ENCODE data around the gene TMEM238L.

Gene TMEM238L

DNA sequence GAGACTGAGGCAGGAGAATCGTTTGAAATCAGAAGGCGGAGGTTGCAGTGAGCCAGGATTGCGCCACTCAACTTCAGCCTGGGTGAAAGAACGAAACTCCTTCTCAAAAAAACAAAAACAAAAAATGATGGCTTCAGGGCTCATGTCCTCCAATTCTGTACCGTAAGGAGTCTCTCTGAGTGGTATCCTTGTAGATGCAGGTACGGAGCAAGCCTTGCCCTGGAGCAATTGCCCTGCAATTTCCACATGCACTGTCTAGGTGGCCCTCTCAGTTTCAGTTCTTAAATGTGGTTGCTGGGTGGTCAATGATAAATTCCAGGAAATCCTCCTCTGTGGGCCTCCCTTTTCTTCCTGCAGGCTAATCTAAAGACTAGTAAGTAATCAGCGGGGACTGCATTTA, 10.6 kb downstream of the TMEM238L start:
- TF ChIP-seq, protein P1, sequence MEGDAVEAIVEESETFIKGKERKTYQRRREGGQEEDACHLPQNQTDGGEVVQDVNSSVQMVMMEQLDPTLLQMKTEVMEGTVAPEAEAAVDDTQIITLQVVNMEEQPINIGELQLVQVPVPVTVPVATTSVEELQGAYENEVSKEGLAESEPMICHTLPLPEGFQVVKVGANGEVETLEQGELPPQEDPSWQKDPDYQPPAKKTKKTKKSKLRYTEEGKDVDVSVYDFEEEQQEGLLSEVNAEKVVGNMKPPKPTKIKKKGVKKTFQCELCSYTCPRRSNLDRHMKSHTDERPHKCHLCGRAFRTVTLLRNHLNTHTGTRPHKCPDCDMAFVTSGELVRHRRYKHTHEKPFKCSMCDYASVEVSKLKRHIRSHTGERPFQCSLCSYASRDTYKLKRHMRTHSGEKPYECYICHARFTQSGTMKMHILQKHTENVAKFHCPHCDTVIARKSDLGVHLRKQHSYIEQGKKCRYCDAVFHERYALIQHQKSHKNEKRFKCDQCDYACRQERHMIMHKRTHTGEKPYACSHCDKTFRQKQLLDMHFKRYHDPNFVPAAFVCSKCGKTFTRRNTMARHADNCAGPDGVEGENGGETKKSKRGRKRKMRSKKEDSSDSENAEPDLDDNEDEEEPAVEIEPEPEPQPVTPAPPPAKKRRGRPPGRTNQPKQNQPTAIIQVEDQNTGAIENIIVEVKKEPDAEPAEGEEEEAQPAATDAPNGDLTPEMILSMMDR (IDR thresholded peaks at IDR 0.05): no peak

DNA sequence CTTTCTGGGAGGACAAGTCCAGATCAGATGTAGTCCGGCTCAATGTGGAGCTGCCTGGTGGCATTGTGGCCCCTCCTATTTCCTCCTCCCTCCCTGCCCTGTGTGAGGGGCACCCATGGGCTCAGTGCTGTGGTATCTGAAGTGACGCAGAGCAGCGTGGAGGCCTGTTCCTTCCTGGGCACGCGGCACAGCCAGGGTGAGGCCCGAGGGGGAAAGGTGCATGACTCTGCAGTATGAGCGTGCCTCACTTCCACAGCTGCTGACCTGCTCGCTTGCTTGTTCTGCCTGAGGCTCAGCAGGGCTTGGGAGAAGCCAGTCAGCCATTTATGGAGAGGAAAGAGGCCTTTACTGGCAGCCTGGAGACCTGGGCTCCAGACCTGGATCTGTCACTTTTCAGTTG, 11.7 kb downstream of the TMEM238L start:
- TF ChIP-seq, protein P1 (IDR thresholded peaks at IDR 0.05): no peak

DNA sequence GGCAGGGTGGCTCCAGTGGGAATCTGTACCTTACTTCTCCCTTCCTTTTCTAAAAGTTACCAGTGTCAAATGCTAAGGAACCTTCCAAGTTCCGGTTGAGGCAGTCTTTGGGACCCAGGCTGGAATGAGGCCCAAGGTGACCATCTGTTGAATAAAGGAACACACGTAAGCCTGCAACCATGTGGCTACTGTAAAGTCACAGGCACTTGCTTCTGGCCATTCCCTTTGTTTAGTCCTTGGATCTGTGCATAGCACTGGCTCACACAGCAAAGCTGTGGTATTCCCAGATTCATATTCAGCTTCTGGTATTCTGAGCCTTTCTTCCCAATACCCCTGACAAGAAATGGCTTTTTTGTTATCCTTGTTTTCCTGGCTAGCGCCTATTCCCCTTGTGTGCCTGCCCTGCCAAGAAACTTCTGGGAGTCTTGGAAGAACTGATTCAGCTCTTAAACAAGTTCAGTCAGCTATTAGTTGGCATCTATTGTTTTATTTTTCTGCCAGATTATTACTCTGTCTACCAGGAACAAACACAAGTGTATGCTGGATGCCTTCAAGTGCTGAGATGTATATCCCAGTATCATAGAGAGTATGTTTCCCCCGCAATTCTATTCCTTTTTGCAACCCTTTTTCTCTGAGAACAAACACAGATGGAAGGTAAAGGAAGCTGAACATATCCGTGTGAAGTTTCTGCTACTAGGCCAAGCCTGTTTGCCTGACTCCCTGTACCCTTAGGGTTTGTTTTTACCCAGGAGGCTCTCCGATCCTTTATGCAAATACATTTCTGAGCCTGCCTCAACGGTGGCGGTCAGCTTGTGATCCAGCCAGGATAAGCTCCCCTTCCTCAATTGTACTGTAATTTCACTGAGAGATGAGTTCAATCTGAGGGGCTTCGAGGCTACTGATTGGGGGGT, 13.2 kb downstream of the TMEM238L start:
- TF ChIP-seq, protein P1 (IDR thresholded peaks at IDR 0.05): no peak

DNA sequence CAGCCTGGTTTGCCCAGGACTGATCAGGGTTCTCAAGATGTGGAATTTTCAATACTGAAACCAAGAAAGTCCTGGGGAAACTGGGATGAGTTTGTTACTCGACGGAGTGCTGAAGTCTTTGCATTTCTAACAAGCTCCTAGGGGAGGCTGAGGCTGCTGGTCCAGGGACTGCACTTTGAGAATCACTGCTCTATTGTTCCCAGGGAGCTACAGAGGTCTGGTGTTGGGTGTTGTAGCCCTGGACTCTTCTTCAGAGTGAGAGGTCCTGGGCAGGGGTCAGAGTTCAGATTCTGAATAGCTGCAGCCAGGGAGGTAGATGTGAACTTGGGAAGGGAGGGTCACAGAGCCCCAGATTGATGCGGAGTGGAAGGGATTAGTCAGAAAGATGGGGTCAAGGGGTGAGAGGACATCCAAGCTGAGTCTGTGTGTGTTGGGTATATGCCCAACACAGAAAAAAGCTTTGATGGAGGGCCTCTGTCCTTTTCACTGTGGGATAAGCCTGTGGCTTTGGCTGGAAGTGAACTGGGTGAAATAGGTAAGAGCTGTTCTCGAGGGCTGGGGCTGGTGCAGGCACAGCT, 14.1 kb downstream of the TMEM238L start:
- TF ChIP-seq, protein P1 (IDR thresholded peaks at IDR 0.05): no peak

DNA sequence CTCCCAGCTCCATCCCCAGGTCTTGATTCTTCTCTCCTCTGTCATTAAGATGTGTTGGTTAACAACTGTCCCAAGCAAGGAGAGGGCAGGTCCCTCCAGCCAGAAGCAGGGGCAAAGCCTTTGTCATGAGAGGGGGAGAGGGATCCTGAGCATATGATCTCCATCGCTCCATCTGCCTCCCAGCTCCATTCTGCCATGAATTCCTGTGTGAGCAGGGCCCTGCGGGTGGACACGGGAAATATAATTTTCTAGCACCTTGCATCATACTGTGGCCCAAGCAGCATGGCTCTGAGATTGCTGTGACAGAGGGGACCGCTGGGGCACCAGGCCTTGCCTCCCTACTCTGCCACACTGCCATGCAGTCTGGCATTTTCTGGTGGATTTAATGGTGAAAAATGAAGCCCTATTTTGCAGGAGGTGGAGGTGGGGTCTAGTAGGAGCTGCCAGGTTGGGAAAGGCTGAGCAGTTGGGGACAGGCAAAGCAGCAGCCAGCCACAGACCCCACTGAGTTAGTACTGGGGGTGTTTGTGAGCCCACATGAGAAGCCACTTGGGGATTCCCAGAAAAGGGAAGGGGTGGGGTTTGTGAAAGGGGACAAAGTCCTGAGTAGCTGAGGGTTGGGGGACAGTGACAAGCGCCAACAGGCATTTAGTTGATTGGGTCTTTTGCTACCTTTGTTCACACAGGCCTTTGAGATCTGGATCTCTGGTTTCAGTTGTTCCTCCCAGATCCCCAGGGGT, 16.4 kb downstream of the TMEM238L start:
- TF ChIP-seq, protein P1 (IDR thresholded peaks at IDR 0.05): no peak

DNA sequence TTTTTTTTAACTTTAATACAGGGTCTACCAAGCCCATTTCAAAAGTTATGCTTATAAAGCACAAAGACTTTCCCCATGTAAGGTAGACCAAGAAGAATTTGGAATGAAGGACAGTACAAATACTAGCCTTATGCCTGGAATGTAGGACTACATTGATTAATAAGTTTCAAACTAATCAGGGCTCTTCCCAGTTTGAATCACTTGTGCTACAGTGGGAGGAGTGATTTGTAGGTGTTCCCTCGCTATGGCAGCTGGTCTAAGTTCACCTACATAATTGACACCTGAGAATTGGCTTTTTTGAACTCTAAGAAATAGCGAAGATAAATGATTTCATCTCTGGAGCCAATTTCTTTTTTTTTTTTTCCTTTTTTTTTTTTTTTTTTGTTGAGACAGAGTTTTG, 18.6 kb downstream of the TMEM238L start:
- TF ChIP-seq, protein P1 (IDR thresholded peaks at IDR 0.05): no peak

DNA sequence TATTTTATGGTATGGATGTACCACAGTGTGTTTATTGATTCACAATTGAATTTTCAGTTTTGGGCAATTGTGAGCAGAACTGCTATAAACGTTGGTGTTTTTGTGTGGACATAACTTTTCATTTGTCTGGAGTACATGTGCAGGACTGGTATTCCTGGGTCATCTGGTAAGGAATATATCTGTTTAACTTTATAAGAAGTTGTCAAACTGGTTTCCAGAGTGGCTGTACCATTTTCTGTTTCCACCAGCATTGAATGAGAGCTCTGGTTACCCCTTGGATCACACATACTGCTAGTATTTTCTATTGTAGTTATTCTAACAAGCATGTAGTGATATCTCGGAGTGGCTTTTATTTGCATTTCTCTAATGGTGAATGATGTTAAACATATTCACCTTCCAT, 24.3 kb downstream of the TMEM238L start:
- TF ChIP-seq, protein P1 (IDR thresholded peaks at IDR 0.05): no peak
